ENCODE measurements around the gene TMEM40.

TMEM40 gene

DNA sequence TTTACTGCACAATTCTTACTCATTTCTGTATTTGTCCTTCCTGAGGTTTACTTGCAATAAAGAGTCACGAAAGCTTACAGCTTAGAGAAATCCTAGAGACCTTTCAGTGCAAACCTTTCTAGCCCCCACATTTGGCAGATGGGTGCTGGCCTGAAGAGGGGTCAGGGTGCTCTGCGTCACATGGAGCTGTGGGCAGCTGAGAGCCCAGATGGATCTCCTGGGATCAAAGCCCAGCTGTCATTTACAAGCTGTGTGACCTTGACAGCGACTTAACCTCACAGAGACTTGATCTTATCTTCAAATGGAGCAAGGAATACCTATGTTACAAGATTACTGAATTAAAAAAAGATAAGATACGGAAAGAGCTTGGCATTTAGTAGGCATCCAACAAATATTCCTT is 71.1 kb downstream of the TMEM40 start:
- H3K27me3 Mint-ChIP-seq, result peaks cover 14 to 16% of the 10 kb centered on the region in 2 donors
- H3K9me3 Mint-ChIP-seq, result no peaks in the 10 kb centered on the region
- ATAC-seq (replicated peaks) (no peak), DNase-seq (no peak)
- no peak overlapping the region for H3K27ac Mint-ChIP-seq
- H3K36me3 Mint-ChIP-seq (ENCODE audit: insufficient read depth), result no peaks in the 10 kb centered on the region
- H3K4me3 Mint-ChIP-seq, result no peak overlapping the region
- H3K4me1 Mint-ChIP-seq (ENCODE audit: low read depth in 2 of 2), result no peaks in the 10 kb centered on the region

DNA sequence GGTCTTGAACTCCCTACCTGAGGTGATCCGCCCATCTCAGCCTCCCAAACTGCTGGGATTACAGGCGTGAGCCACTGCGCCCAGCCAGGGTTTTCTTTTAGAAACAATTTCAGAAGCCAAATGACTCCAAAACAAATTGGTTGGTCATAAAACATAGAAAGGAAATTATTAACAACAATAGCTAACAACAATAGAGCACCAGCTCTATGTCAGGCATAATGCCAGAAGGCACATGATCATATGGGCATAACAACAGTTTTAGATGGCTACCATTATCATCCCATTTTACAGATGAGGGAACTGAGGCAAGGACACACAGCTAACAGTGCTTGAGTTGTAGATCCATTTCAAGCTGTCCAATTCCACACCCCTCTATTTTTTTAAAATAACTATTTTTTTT is 73.0 kb downstream of the TMEM40 start:
- DNase-seq (no peak), ATAC-seq (replicated peaks) (no peak)
- H3K4me1 Mint-ChIP-seq (ENCODE audit: low read depth in 2 of 2), result no peaks in the 10 kb centered on the region
- no peaks in the 10 kb centered on the region for H3K36me3 Mint-ChIP-seq (ENCODE audit: insufficient read depth)
- H3K4me3 Mint-ChIP-seq, result no peak overlapping the region
- no peak overlapping the region for H3K27ac Mint-ChIP-seq
- H3K27me3 Mint-ChIP-seq, result peaks cover 14 to 16% of the 10 kb centered on the region in 2 donors
- no peaks in the 10 kb centered on the region for H3K9me3 Mint-ChIP-seq

Data from effector memory CD8-positive, alpha-beta T cell (primary cell).